SK-N-SH (cell line): Measurements from ENCODE around the gene GALNT16.

Experiments
- FOXJ3 ChIP-seq: sonication (generic); formaldehyde crosslinking; IDR thresholded peaks from 2 replicates; pipeline ENCODE4 v1.5.1; 2020; ENCODE audit warnings: mild to moderate bottlenecking, missing genetic modification reagents
- IRF3 ChIP-seq: fragments of 150-350 bp; IDR thresholded peaks from 2 replicates; pipeline ENCODE4 v1.6.1; 2016; ENCODE audit warnings: mild to moderate bottlenecking, low read depth, low read length
- POLR2AphosphoS5 ChIP-seq: IDR thresholded peaks from 2 replicates; pipeline ENCODE4 v1.6.1; 2012; ENCODE audit warnings: low read depth, low read length
- RAD21 ChIP-seq: IDR thresholded peaks from 2 replicates; pipeline ENCODE4 v1.6.1; 2012; ENCODE audit warnings: mild to moderate bottlenecking, low read length
- SMC3 ChIP-seq: IDR thresholded peaks from 2 replicates; pipeline ENCODE4 v1.6.1; 2012; ENCODE audit warnings: low read depth, low read length, improper control_type of control experiment
- TAF1 ChIP-seq: IDR thresholded peaks from 2 replicates; pipeline ENCODE4 v1.6.1; 2012; ENCODE audit warnings: low read depth, mild to moderate bottlenecking, low read length, moderate library complexity, borderline replicate concordance
- YY1 ChIP-seq: IDR thresholded peaks from 2 replicates; pipeline ENCODE4 v1.4.0; 2012; ENCODE audit warnings: low read depth, mild to moderate bottlenecking
- ZBTB33 ChIP-seq: IDR thresholded peaks from 2 replicates; pipeline ENCODE4 v1.4.0; 2012; ENCODE audit warnings: low read depth, borderline replicate concordance
- TF ChIP-seq, protein P1 (sequence below): fragments of 200-600 bp; sonication (generic); IDR thresholded peaks from 2 replicates; pipeline ENCODE4 v1.6.1; 2017; ENCODE audit warnings: antibody characterized with exemption, mild to moderate bottlenecking, moderate library complexity

DNA sequence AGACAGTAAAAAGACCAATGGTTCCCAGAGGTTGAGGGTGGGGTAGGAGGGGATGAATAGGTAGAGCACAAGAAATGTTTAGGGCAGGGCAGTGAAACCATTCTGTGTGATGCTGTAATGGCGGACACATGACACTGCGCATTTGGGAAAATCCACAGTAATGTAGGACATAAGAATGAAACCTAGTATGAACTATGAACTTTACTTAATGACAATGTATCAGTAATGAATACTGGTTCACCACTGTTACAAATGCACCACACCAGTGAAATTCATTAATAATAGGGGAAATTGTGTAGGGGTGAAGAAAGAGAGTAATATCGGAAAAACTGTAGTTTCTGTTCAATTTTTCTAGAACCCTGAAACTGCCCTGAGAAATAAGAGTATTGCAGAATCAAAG, 132.5 kb downstream of the GALNT16 start:
- TF ChIP-seq YY1: no peak
- TF ChIP-seq, protein P1, sequence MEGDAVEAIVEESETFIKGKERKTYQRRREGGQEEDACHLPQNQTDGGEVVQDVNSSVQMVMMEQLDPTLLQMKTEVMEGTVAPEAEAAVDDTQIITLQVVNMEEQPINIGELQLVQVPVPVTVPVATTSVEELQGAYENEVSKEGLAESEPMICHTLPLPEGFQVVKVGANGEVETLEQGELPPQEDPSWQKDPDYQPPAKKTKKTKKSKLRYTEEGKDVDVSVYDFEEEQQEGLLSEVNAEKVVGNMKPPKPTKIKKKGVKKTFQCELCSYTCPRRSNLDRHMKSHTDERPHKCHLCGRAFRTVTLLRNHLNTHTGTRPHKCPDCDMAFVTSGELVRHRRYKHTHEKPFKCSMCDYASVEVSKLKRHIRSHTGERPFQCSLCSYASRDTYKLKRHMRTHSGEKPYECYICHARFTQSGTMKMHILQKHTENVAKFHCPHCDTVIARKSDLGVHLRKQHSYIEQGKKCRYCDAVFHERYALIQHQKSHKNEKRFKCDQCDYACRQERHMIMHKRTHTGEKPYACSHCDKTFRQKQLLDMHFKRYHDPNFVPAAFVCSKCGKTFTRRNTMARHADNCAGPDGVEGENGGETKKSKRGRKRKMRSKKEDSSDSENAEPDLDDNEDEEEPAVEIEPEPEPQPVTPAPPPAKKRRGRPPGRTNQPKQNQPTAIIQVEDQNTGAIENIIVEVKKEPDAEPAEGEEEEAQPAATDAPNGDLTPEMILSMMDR: no peak
- TF ChIP-seq TAF1: no peak
- no peak for TF ChIP-seq SMC3
- TF ChIP-seq POLR2AphosphoS5: no peak
- no peak for TF ChIP-seq RAD21
- no peak for TF ChIP-seq IRF3
- TF ChIP-seq ZBTB33: no peak
- no peak for TF ChIP-seq FOXJ3 (CRISPR knock-in tag)
